ENCODE measurements around the gene ZNF311.

ZNF311 gene
- long read RNA-seq, partial matches to known transcripts: 3 of 16 reads
- long read RNA-seq, other reads (novel, unspliced or antisense): 13 of 16 reads

- Histone ChIP-seq H3K4me3 (replicated peaks; ENCODE audit: insufficient read depth, low read length) (peak within 1 kb of the TSS; percentile 48), H3K27me3 (ENCODE audit: insufficient read depth, poor library complexity, severe bottlenecking) (no peaks in the 10 kb centered on the region), H3K27ac (replicated peaks) (peak within 1 kb of the TSS; percentile 81)
- DNase-seq (ENCODE audit: low read depth in 1 of 2, low spot score in 1 of 2): peak in 1 of 2 experiments; percentile 84
- peak; percentile 77 for TF ChIP-seq GABPA (IDR thresholded peaks at IDR 0.05; ENCODE audit: low read depth)
- peak; percentile 46; the same call in 1 of the 2 replicates for TF ChIP-seq SPI1 (IDR thresholded peaks at IDR 0.05; ENCODE audit: borderline replicate concordance, low read depth)
- peak; percentile 74 for TF ChIP-seq POLR2AphosphoS5 (IDR thresholded peaks at IDR 0.05; ENCODE audit: low read depth)
- TF ChIP-seq REST (IDR thresholded peaks at IDR 0.05; ENCODE audit: insufficient replicate concordance, low read depth): peak; percentile 38
- TF ChIP-seq, protein P1, sequence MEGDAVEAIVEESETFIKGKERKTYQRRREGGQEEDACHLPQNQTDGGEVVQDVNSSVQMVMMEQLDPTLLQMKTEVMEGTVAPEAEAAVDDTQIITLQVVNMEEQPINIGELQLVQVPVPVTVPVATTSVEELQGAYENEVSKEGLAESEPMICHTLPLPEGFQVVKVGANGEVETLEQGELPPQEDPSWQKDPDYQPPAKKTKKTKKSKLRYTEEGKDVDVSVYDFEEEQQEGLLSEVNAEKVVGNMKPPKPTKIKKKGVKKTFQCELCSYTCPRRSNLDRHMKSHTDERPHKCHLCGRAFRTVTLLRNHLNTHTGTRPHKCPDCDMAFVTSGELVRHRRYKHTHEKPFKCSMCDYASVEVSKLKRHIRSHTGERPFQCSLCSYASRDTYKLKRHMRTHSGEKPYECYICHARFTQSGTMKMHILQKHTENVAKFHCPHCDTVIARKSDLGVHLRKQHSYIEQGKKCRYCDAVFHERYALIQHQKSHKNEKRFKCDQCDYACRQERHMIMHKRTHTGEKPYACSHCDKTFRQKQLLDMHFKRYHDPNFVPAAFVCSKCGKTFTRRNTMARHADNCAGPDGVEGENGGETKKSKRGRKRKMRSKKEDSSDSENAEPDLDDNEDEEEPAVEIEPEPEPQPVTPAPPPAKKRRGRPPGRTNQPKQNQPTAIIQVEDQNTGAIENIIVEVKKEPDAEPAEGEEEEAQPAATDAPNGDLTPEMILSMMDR (IDR thresholded peaks at IDR 0.05; ENCODE audit: insufficient read depth, low read length): no peak
Observed at GRCh38 chr6:29005183-29005885, at the start of gene ZNF311. ZNF311 (minus strand) TSS chr6:29005315; CDS start chr6:29003954, 1,361 bp downstream.

DNA sequence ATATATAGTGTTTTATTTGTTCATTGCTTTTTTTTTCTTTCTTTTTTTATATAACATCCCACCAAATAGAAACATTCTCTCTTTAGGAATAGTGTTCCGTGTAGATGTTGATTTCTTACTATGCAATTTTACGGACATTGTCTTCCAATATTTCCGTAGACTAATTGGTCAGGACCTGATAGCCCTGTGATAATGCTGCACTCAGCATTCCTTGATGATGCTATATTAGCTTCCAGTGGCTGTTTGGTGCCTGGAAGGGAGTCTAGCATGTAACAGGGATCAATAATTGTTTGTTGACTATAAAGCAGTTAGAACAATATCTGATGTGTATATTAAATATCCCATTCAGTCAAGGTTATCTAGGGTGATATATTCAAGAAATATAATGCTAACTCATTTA, 46.6 kb upstream of the ZNF311 start:
- Histone ChIP-seq H3K27ac (replicated peaks) (no peak overlapping the region), H3K4me3 (replicated peaks; ENCODE audit: insufficient read depth, low read length) (no peak overlapping the region), H3K27me3 (ENCODE audit: insufficient read depth, poor library complexity, severe bottlenecking) (peaks cover 2% of the 10 kb centered on the region)
- DNase-seq (ENCODE audit: low read depth in 1 of 2, low spot score in 1 of 2): no peak
- TF ChIP-seq, protein P1 (IDR thresholded peaks at IDR 0.05; ENCODE audit: insufficient read depth, low read length): no peak
- TF ChIP-seq SPI1 (IDR thresholded peaks at IDR 0.05; ENCODE audit: borderline replicate concordance, low read depth) (no peak), POLR2AphosphoS5 (IDR thresholded peaks at IDR 0.05; ENCODE audit: low read depth) (no peak), GABPA (IDR thresholded peaks at IDR 0.05; ENCODE audit: low read depth) (no peak), REST (IDR thresholded peaks at IDR 0.05; ENCODE audit: insufficient replicate concordance, low read depth) (no peak)

GRCh38 chr6:29045075-29045474, 40.0 kb upstream of the ZNF311 start, which contains the start of gene OR2W1:
OR2W1 (minus strand) TSS chr6:29045175; CDS start chr6:29045175, 0 bp downstream.
- H3K27ac ChIP-seq (replicated peaks): no peak within 1 kb of the TSS
- H3K27me3 ChIP-seq (ENCODE audit: insufficient read depth, poor library complexity, severe bottlenecking): peaks cover 2% of the 10 kb centered on the region
- no peak within 1 kb of the TSS for H3K4me3 ChIP-seq (replicated peaks; ENCODE audit: insufficient read depth, low read length)
- no peak for DNase-seq (ENCODE audit: low read depth in 1 of 2, low spot score in 1 of 2)
- TF ChIP-seq REST (IDR thresholded peaks at IDR 0.05; ENCODE audit: insufficient replicate concordance, low read depth): no peak
- TF ChIP-seq POLR2AphosphoS5 (IDR thresholded peaks at IDR 0.05; ENCODE audit: low read depth): no peak
- TF ChIP-seq SPI1 (IDR thresholded peaks at IDR 0.05; ENCODE audit: borderline replicate concordance, low read depth): no peak
- no peak for TF ChIP-seq GABPA (IDR thresholded peaks at IDR 0.05; ENCODE audit: low read depth)
- TF ChIP-seq, protein P1 (IDR thresholded peaks at IDR 0.05; ENCODE audit: insufficient read depth, low read length): no peak
